Chondrocyte (in vitro differentiated cells): ENCODE data around the gene CD3D. TPM values are rescaled to one million over a fixed set of nuclear protein-coding genes. Genes with fewer than 3 reads are reported as not detected.

Experiments used
- DNase-seq: peaks from one replicate; pipeline ENCODE4 v3.0.0; 2021; ENCODE audit warnings: mixed read lengths, low spot score
- H3K27ac Mint-ChIP-seq: one replicate; pipeline ENCODE4 v1.8.0; 2021; ENCODE audit warnings: mild to moderate bottlenecking, moderate library complexity, mixed read lengths; ENCODE audit not compliant: unreplicated experiment
- H3K27me3 Mint-ChIP-seq: 2 replicates; pipeline ENCODE4 v1.8.0; 2021; ENCODE audit warnings: low read depth, mixed read lengths
- H3K36me3 Mint-ChIP-seq: 2 replicates; pipeline ENCODE4 v1.8.0; 2021; ENCODE audit warnings: low read depth, mixed read lengths
- H3K4me1 Mint-ChIP-seq: 2 replicates; pipeline ENCODE4 v1.8.0; 2021; ENCODE audit warnings: low read depth, mild to moderate bottlenecking, mixed read lengths
- H3K4me3 Mint-ChIP-seq: one replicate; pipeline ENCODE4 v1.8.0; 2021; ENCODE audit warnings: mild to moderate bottlenecking, moderate library complexity, mixed read lengths; ENCODE audit not compliant: unreplicated experiment
- H3K9me3 Mint-ChIP-seq: 2 replicates; pipeline ENCODE4 v1.8.0; 2021; ENCODE audit warnings: low read depth, mixed read lengths
- CTCF ChIP-seq: fragments of 200-600 bp; sonication (generic); IDR thresholded peaks from 2 replicates; pipeline ENCODE4 v1.5.0; 2021; ENCODE audit warnings: antibody characterized with exemption, mild to moderate bottlenecking, moderate library complexity
- total RNA-seq: library from RNA; stranded (reverse); gene quantifications from 3 replicates; pipeline ENCODE4 v1.2.1, GENCODE V29; 2021

The CD3D gene
- total RNA-seq, 1 donor from 2014 or later: not detected

GRCh38 chr11:118349475-118349874 lies 7.0 kb upstream of the CD3D start:
- DNase-seq: no peak
- peaks cover 58% of the 10 kb centered on the region for H3K27me3 Mint-ChIP-seq
- no peaks in the 10 kb centered on the region for H3K4me1 Mint-ChIP-seq
- no peaks in the 10 kb centered on the region for H3K9me3 Mint-ChIP-seq
- H3K27ac Mint-ChIP-seq: no peak overlapping the region
- H3K4me3 Mint-ChIP-seq: no peak overlapping the region
- TF ChIP-seq CTCF: no peak
- peaks cover 3% of the 10 kb centered on the region for H3K36me3 Mint-ChIP-seq

DNA sequence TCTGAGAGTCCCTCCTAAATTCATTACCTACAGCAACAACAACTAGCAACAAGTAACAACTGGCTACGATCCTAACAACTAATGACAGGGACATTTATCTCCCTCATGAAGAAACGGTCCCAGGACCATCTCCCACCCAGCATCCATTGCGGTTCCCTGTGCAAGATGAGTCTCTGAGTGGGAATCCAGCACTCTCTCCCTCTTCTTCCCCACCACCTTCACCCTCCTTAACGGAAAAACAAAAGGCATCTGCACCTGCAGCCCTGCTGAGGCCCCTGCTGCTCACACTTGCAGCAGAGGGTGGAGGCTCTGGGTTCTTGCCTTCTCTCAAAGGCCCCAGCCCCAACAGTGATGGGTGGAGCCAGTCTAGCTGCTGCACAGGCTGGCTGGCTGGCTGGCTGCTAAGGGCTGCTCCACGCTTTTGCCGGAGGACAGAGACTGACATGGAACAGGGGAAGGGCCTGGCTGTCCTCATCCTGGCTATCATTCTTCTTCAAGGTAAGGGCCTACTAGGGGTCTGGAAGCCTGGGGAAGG lies 1.5 kb upstream of the CD3D start, which contains the start of gene CD3G:
Gene CD3G, plus strand, starts transcription at position 364 of the 535 bp plus-strand sequence. Its CDS starts 80 bp downstream, at position 444.
- Mint-ChIP-seq H3K4me1 (no peaks in the 10 kb centered on the region), H3K36me3 (peaks cover 3% of the 10 kb centered on the region), H3K27ac (no peak within 1 kb of the TSS), H3K4me3 (no peak within 1 kb of the TSS), H3K9me3 (no peaks in the 10 kb centered on the region), H3K27me3 (peaks cover 56% of the 10 kb centered on the region)
- no peak for TF ChIP-seq CTCF
- DNase-seq: no peak

GRCh38 chr11:118343248-118343647 lies 743 bp upstream of the CD3D start:
- Mint-ChIP-seq H3K36me3 (peaks cover 3% of the 10 kb centered on the region), H3K4me3 (no peak overlapping the region), H3K27me3 (peaks cover 54% of the 10 kb centered on the region), H3K4me1 (no peaks in the 10 kb centered on the region), H3K27ac (no peak overlapping the region), H3K9me3 (no peaks in the 10 kb centered on the region)
- no peak for DNase-seq
- TF ChIP-seq CTCF: no peak

DNA sequence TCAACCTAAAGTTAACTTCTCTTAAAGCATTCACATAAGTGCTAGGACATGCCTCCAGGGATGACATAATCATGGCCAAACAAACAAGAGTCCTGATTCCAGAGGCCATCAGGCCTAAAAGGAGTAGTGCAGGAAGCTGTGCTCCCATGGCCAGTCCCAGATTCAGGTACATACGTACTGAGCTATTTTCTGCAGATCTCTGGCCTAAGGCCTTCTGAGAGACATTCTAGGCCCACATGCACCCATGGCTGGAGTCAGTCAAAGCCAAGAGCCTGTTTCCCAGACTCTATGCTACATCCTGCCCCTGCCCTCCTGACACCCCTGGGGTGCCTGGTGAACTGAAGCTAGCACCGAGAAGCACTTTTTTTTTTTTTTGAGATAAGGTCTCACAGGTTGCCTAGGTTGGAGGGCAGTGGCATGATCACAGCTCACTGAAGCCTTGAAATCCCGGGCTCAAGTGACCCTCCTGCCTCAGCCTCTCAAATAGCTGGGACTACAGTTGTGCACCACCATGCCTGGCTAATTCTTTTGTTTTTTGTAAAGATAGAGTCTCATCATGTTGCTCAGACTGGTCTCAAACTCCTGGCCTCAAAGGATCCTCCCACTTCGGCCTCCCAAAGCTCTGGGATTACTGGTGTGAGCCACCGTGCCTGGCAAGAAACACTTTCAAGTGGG lies 553 bp downstream of the CD3D start:
- Mint-ChIP-seq H3K27ac (no peak overlapping the region), H3K9me3 (no peaks in the 10 kb centered on the region), H3K36me3 (peaks cover 3% of the 10 kb centered on the region), H3K4me1 (no peaks in the 10 kb centered on the region), H3K4me3 (no peak overlapping the region), H3K27me3 (peaks cover 47% of the 10 kb centered on the region)
- no peak for TF ChIP-seq CTCF
- DNase-seq: no peak

DNA sequence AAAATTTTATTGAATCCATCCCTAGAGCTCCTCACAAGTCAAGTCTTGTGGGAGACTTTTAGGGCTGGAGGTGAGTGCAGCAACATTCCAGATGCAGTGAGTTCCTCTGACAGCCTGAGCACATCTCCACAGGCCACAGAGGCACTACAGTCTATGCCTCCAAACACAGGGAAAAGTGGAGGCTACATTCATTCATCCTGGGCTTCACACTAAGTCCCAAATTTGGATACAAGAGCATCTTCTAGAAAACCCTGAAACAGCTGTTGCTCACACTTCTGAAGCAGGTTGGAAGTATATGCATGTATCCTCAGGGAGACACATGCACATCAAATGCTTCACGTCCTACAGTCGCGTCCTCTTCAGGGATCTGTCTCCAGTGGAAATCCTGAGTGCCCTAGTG lies 1.2 kb downstream of the CD3D start:
- no peak for TF ChIP-seq CTCF
- DNase-seq: no peak
- Mint-ChIP-seq H3K4me1 (no peaks in the 10 kb centered on the region), H3K36me3 (peaks cover 3% of the 10 kb centered on the region), H3K4me3 (no peak overlapping the region), H3K27ac (no peak overlapping the region), H3K27me3 (peaks cover 46% of the 10 kb centered on the region), H3K9me3 (no peaks in the 10 kb centered on the region)
